MM.1S (cell line): ENCODE data around the gene CDC42SE2.

ENCODE experiments used
- CTCF ChIP-seq: fragments of 300-600 bp; sonication (generic); IDR thresholded peaks from 2 replicates; pipeline ENCODE4 v1.5.1; 2016; ENCODE audit warnings: antibody characterized with exemption, low read length, mixed read lengths
- EZH2 ChIP-seq: fragments of 300-600 bp; sonication (generic); optimal IDR thresholded peaks from 2 replicates; pipeline ENCODE3; 2017; ENCODE audit warnings: low read depth, mild to moderate bottlenecking, antibody characterized with exemption, low read length, mixed read lengths
- EZH2phosphoT487 ChIP-seq: fragments of 300-600 bp; sonication (generic); IDR thresholded peaks from 2 replicates; pipeline ENCODE4 v1.6.1; 2018; ENCODE audit warnings: antibody characterized with exemption, low read length

- TF ChIP-seq CTCF = no peak
- no peak for TF ChIP-seq EZH2
- TF ChIP-seq EZH2phosphoT487 = no peak
Measured at GRCh38 chr5:131305906-131306305, 42.1 kb downstream of the CDC42SE2 start.
